Sigmoid colon (tissue), 4 donors: Measurements from ENCODE around the gene CES3.

ENCODE experiments used
- EP300 ChIP-seq, 4 donors: sonication (generic); formaldehyde crosslinking; IDR thresholded peaks; one replicate each; pipeline ENCODE4 v1.6.1; 2017; ENCODE audit warnings: antibody characterized with exemption in 4 of 4
- POLR2A ChIP-seq, 2 donors: fragments of 450-650 bp; IDR thresholded peaks; one replicate each; pipeline ENCODE4 v1.6.1; 2016; ENCODE audit warnings: antibody characterized with exemption in 2 of 2, mild to moderate bottlenecking in 2 of 2, moderate library complexity in 2 of 2
- POLR2AphosphoS5 ChIP-seq, 4 donors: sonication (generic); formaldehyde crosslinking; IDR thresholded peaks; one replicate each; pipeline ENCODE4 v1.6.1; 2017; ENCODE audit warnings: antibody characterized with exemption in 4 of 4
- TF ChIP-seq, protein P1 (sequence below), 4 experiments: fragments of 450-650 bp in 3 of 4; fragments of 200-600 bp in 1 of 4; IDR thresholded peaks; one replicate each; pipeline ENCODE4 v1.5.1; 2016 to 2019; ENCODE audit warnings: antibody characterized with exemption in 4 of 4, mild to moderate bottlenecking in 3 of 4, moderate library complexity in 2 of 4

DNA sequence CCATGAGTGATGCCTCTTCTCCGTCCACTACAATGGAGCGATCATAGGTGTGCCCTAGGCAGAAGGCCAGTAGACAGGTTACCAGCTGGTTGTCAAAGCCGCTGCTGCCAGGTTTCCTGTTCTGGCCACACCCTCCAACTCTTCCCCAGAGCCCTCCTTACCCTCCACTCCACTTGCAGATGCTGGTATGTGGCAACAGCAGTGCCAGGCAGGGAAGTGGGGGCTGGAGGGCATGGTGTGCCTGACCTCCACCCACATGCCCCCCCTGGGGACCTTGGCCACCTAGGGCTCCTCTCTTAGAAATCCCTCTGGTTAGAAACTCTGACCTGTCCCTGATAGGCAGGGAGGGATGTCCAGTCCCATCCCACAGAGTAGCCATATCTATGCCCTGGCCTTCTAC is 37.2 kb upstream of the CES3 start:
- TF ChIP-seq, protein P1, sequence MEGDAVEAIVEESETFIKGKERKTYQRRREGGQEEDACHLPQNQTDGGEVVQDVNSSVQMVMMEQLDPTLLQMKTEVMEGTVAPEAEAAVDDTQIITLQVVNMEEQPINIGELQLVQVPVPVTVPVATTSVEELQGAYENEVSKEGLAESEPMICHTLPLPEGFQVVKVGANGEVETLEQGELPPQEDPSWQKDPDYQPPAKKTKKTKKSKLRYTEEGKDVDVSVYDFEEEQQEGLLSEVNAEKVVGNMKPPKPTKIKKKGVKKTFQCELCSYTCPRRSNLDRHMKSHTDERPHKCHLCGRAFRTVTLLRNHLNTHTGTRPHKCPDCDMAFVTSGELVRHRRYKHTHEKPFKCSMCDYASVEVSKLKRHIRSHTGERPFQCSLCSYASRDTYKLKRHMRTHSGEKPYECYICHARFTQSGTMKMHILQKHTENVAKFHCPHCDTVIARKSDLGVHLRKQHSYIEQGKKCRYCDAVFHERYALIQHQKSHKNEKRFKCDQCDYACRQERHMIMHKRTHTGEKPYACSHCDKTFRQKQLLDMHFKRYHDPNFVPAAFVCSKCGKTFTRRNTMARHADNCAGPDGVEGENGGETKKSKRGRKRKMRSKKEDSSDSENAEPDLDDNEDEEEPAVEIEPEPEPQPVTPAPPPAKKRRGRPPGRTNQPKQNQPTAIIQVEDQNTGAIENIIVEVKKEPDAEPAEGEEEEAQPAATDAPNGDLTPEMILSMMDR (IDR thresholded peaks at IDR 0.05), result no peak
- no peak for TF ChIP-seq POLR2A (IDR thresholded peaks at IDR 0.05)
- TF ChIP-seq EP300 (IDR thresholded peaks at IDR 0.05), result no peak
- no peak for TF ChIP-seq POLR2AphosphoS5 (IDR thresholded peaks at IDR 0.05)
